A673 (cell line): ENCODE results near the gene MYO18A.

Experiments used
- EZH2 ChIP-seq: fragments of 200-600 bp; sonication (generic); IDR thresholded peaks from 2 replicates; pipeline ENCODE4 v1.6.1; 2017; ENCODE audit warnings: borderline replicate concordance, low read depth, mild to moderate bottlenecking, mixed read lengths, antibody characterized with exemption, low read length; ENCODE audit not compliant: poor library complexity, severe bottlenecking
- TF ChIP-seq, protein P1 (sequence below): fragments of 300-800, 200-600 bp; sonication (generic); conservative IDR thresholded peaks from 2 replicates; pipeline ENCODE4 v1.5.1; 2017; ENCODE audit warnings: low read depth, mild to moderate bottlenecking, antibody characterized with exemption, low read length, moderate library complexity, mixed read lengths

DNA sequence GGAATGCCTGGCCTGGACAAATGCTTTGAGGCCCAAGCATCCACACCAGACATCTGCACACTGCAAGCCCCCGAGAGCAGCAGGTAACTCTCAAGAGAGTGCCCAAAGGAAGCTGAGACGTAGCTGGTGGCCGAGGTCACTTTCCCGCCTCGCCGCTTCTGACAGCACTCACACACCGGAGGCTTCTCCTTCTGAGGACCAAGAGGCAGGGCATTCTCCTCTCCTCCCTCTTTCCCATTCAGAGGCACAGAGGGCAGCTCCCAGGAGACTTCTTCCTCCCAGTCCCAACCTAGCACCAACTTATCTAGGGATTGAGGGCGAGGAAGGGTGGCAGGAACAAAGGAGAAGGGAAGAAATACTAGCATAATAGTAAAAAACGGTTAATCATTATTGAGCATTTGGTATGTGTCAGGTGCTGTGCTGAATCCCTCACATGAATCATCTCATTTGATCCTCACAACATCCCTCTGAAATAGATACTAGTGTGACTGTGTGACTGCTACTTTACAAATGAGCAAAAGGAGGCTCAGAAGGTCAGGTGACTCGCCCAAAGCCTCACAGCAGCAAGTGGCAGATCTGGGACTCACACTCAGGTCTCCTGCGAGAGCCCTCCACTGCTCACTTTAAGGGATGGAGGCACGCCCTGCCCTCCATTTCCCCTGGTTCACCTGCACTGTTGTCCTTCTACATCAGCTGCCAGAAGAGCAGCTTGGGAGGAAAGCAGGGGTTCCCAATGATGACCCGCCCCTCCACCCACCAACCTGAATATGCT is 41.8 kb downstream of the MYO18A start:
- no peak for TF ChIP-seq EZH2
- TF ChIP-seq, protein P1, sequence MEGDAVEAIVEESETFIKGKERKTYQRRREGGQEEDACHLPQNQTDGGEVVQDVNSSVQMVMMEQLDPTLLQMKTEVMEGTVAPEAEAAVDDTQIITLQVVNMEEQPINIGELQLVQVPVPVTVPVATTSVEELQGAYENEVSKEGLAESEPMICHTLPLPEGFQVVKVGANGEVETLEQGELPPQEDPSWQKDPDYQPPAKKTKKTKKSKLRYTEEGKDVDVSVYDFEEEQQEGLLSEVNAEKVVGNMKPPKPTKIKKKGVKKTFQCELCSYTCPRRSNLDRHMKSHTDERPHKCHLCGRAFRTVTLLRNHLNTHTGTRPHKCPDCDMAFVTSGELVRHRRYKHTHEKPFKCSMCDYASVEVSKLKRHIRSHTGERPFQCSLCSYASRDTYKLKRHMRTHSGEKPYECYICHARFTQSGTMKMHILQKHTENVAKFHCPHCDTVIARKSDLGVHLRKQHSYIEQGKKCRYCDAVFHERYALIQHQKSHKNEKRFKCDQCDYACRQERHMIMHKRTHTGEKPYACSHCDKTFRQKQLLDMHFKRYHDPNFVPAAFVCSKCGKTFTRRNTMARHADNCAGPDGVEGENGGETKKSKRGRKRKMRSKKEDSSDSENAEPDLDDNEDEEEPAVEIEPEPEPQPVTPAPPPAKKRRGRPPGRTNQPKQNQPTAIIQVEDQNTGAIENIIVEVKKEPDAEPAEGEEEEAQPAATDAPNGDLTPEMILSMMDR = no peak
